H1 (cell line): ENCODE results near the gene CLPTM1L. TPM values are rescaled to one million over a fixed set of nuclear protein-coding genes. Genes with fewer than 3 reads are reported as not detected.
"Not testable (repeated sequence)": the region's sequence is repeated elsewhere in the genome, so short reads cannot be mapped to it uniquely, and the experiment has no call there.

Source experiments
- CTCF ChIA-PET: fragments of 300-600 bp; sonication (Branson Sonifier 250); formaldehyde crosslinking; loops from one replicate; lab custom pipeline; 2021; ENCODE audit not compliant: partially characterized antibody; lab: Charles Lee
- POLR2A ChIA-PET: fragments of 300-600 bp; sonication (Branson Sonifier 250); formaldehyde crosslinking; loops from one replicate; lab custom pipeline; 2021; ENCODE audit warnings: inconsistent platforms; ENCODE audit not compliant: partially characterized antibody; lab: Charles Lee
- DNase-seq, 2 experiments: peaks; one replicate each; pipeline versions ENCODE4 v3.0.0 to v3.0.0-alpha.2; 2010 to 2022; ENCODE audit warnings: low spot score in 2 of 2, low read depth in 1 of 2, mixed read lengths in 1 of 2
- FAIRE-seq: peaks from 2 replicates; lab custom pipeline; 2011; peaks lifted over from hg19 to GRCh38; lab: Jason Lieb, UNC
- H2AFZ ChIP-seq: 2 replicates; pipeline ENCODE4 v1.8.1; 2012; ENCODE audit warnings: low read length, inconsistent platforms
- H2AK5ac ChIP-seq: 2 replicates; pipeline ENCODE4 v1.6.1; 2013; ENCODE audit warnings: low read depth, low read length
- H2BK120ac ChIP-seq: replicated peaks from 2 replicates; pipeline ENCODE3; 2013; ENCODE audit warnings: low read depth, low read length, inconsistent platforms
- H2BK12ac ChIP-seq: 2 replicates; pipeline ENCODE4 v1.6.1; 2013; ENCODE audit warnings: low read depth, low read length
- H2BK15ac ChIP-seq: 2 replicates; pipeline ENCODE4 v1.6.1; 2013; ENCODE audit warnings: low read length
- H2BK20ac ChIP-seq: 2 replicates; pipeline ENCODE4 v1.6.1; 2013; ENCODE audit warnings: low read length
- H2BK5ac ChIP-seq: 2 replicates; pipeline ENCODE4 v1.6.1; 2013; ENCODE audit warnings: low read depth, low read length
- H3K14ac ChIP-seq: 2 replicates; pipeline ENCODE4 v1.6.1; 2013; ENCODE audit warnings: inconsistent platforms; ENCODE audit not compliant: insufficient read length
- H3K18ac ChIP-seq: 2 replicates; pipeline ENCODE4 v1.6.1; 2013; ENCODE audit warnings: low read length; ENCODE audit errors: extremely low read depth
- H3K23ac ChIP-seq: 2 replicates; pipeline ENCODE4 v1.6.1; 2013; ENCODE audit warnings: inconsistent platforms; ENCODE audit not compliant: insufficient read length
- H3K23me2 ChIP-seq: 2 replicates; pipeline ENCODE4 v1.6.1; 2013; ENCODE audit warnings: low read depth, low read length
- H3K27ac ChIP-seq: 2 replicates; pipeline ENCODE4 v1.6.1; 2011; ENCODE audit warnings: low read depth, low read length, inconsistent platforms
- H3K27me3 ChIP-seq, 4 experiments: replicated peaks in 1 of 4; 1 replicate in 1 of 4; 2 replicates in 3 of 4; pipeline versions ENCODE4 v1.6.1 to v1.8.1; 2011 to 2013; ENCODE audit warnings: low read length in 3 of 4, mild to moderate bottlenecking in 3 of 4, inconsistent platforms in 2 of 4, mixed read lengths in 2 of 4, moderate library complexity in 1 of 4; ENCODE audit not compliant: control insufficient read depth in 3 of 4, insufficient read depth in 3 of 4; ENCODE audit errors: extremely low read depth in 1 of 4
- H3K36me3 ChIP-seq, 4 experiments: 2 replicates each; pipeline versions ENCODE4 v1.6.1 to v1.8.1; 2011 to 2013; ENCODE audit warnings: mild to moderate bottlenecking in 4 of 4, low read length in 3 of 4, moderate library complexity in 2 of 4, control low read depth in 1 of 4, inconsistent platforms in 1 of 4; ENCODE audit not compliant: insufficient read depth in 4 of 4, control insufficient read depth in 2 of 4
- H3K4ac ChIP-seq: replicated peaks from 2 replicates; pipeline ENCODE3; 2013; ENCODE audit warnings: low read length, low read depth, mixed read lengths, inconsistent platforms; ENCODE audit not compliant: insufficient read length
- H3K4me1 ChIP-seq, 4 experiments: replicated peaks in 1 of 4; 1 replicate in 1 of 4; 2 replicates in 3 of 4; pipeline versions ENCODE4 v1.6.1 to v1.8.1; 2011 to 2013; ENCODE audit warnings: low read length in 3 of 4, inconsistent platforms in 2 of 4, mixed read lengths in 1 of 4; ENCODE audit not compliant: insufficient read depth in 4 of 4, control insufficient read depth in 3 of 4
- H3K4me2 ChIP-seq, 2 experiments: 2 replicates each; pipeline versions ENCODE4 v1.6.1 to v1.8.1; 2011 to 2013; ENCODE audit warnings: low read depth in 2 of 2, low read length in 2 of 2, control low read depth in 1 of 2, inconsistent platforms in 1 of 2, mild to moderate bottlenecking in 1 of 2; ENCODE audit not compliant: insufficient read depth in 1 of 2
- H3K4me3 ChIP-seq, 4 experiments: fragments of 200-600, 300-600 bp in 1 of 4; sonication (generic), shearing (Covaris generic), sonication (Bioruptor Twin) in 1 of 4; 2 replicates each; pipeline versions ENCODE4 v1.5.1 to v1.8.1; 2011 to 2016; ENCODE audit warnings: low read length in 4 of 4, low read depth in 3 of 4, control low read depth in 2 of 4, inconsistent platforms in 2 of 4, mild to moderate bottlenecking in 2 of 4, mixed read lengths in 1 of 4, moderate library complexity in 1 of 4; ENCODE audit not compliant: insufficient read depth in 2 of 4; ENCODE audit errors: extremely low read depth in 1 of 4
- H3K56ac ChIP-seq: replicated peaks from 2 replicates; pipeline ENCODE3; 2013; ENCODE audit warnings: low read depth, mild to moderate bottlenecking, mixed read lengths, low read length, inconsistent platforms; ENCODE audit not compliant: insufficient read length
- H3K79me1 ChIP-seq: 2 replicates; pipeline ENCODE4 v1.6.1; 2013; ENCODE audit warnings: low read depth, low read length, control low read depth
- H3K79me2 ChIP-seq, 2 experiments: 2 replicates each; pipeline versions ENCODE4 v1.6.1 to v1.8.1; 2012 to 2013; ENCODE audit warnings: low read length in 2 of 2, mild to moderate bottlenecking in 2 of 2, inconsistent platforms in 1 of 2; ENCODE audit not compliant: insufficient read depth in 2 of 2, control insufficient read depth in 1 of 2
- H3K9ac ChIP-seq, 4 experiments: replicated peaks in 1 of 4; 1 replicate in 1 of 4; 2 replicates in 3 of 4; pipeline versions ENCODE4 v1.6.1 to v1.8.1; 2011 to 2013; ENCODE audit warnings: low read depth in 3 of 4, low read length in 3 of 4, control low read depth in 2 of 4, mild to moderate bottlenecking in 2 of 4, moderate library complexity in 2 of 4, inconsistent platforms in 1 of 4; ENCODE audit errors: extremely low read depth in 1 of 4
- H3K9me3 ChIP-seq, 2 experiments: 2 replicates each; pipeline versions ENCODE4 v1.6.1 to v1.8.1; 2012 to 2013; ENCODE audit warnings: mild to moderate bottlenecking in 2 of 2, moderate library complexity in 2 of 2, control low read depth in 1 of 2, inconsistent platforms in 1 of 2, low read depth in 1 of 2, low read length in 1 of 2, mixed read lengths in 1 of 2; ENCODE audit not compliant: insufficient read depth in 2 of 2
- H4K20me1 ChIP-seq, 2 experiments: replicated peaks in 1 of 2; 2 replicates each; pipeline versions ENCODE3 to v1.8.1; 2011 to 2013; ENCODE audit warnings: inconsistent platforms in 2 of 2, low read length in 2 of 2, mild to moderate bottlenecking in 1 of 2; ENCODE audit not compliant: insufficient read depth in 2 of 2, control insufficient read depth in 1 of 2
- H4K5ac ChIP-seq: 2 replicates; pipeline ENCODE4 v1.6.1; 2013; ENCODE audit warnings: low read length, low read depth, mixed read lengths, inconsistent platforms; ENCODE audit not compliant: insufficient read length
- H4K8ac ChIP-seq: 2 replicates; pipeline ENCODE4 v1.8.0; 2013; ENCODE audit warnings: mild to moderate bottlenecking, moderate library complexity, low read length, inconsistent platforms; ENCODE audit not compliant: insufficient read depth; ENCODE audit errors: extremely low read depth
- H4K91ac ChIP-seq: replicated peaks from 2 replicates; pipeline ENCODE3; 2013; ENCODE audit warnings: low read length, mixed read lengths, inconsistent platforms; ENCODE audit not compliant: insufficient read length
- WGBS, 2 experiments: shearing (Covaris generic) in 1 of 2; methylation state at CpG; one replicate each; pipeline versions ENCODE4 v1.1.6 to v1.1.7; 2013 to 2015; ENCODE audit warnings: low lambda C conversion rate in 2 of 2, mixed read lengths in 2 of 2, inconsistent platforms in 1 of 2, low coverage in 1 of 2, missing lambda C conversion rate in 1 of 2; ENCODE audit not compliant: insufficient replicate concordance in 2 of 2, insufficient coverage in 1 of 2, insufficient read length in 1 of 2; ENCODE audit errors: extremely low coverage in 1 of 2, missing lambda C conversion rate in 1 of 2; 5-methylcytosine and 5-hydroxymethylcytosine counted together
- polyA plus RNA-seq, 7 experiments: library from polyadenylated mRNA; depleted of rRNA in 3 of 7; stranded (reverse) in 5 of 7; unstranded in 2 of 7; fragments of >200 nt in 5 of 7; fragments of 200-250 nt in 2 of 7; gene quantifications; 1 replicate in 5 of 7; 2 replicates in 1 of 7; 4 replicates in 1 of 7; pipeline versions ENCODE4 v1.2.1 to v1.2.3, GENCODE V29; 2011 to 2013; ENCODE audit warnings: missing spikeins in 2 of 7, mixed read lengths in 2 of 7
- total RNA-seq: library from RNA; stranded (reverse); fragmentation: NEBNext Ultra II Directional; extraction: Animal tissue kit (Norgen Biotek cat#: 25700); gene quantifications from 2 replicates; pipeline ENCODE4 v1.2.1, GENCODE V29; 2021

CLPTM1L gene
- total and polyA plus RNA-seq, 2 of the 8 experiments (the other 6 are each of a cell fraction or from before 2014, with no cell fraction given): 102 to 119 TPM

GRCh38 chr5:1342711-1343110 is 2.2 kb downstream of the CLPTM1L start:
- not testable (repeated sequence) for FAIRE-seq, H2BK12ac ChIP-seq, H3K27me3 ChIP-seq, H2AFZ ChIP-seq, H3K18ac ChIP-seq, H2BK5ac ChIP-seq, DNase-seq, H4K5ac ChIP-seq, H3K56ac ChIP-seq, H2AK5ac ChIP-seq, H2BK120ac ChIP-seq, H3K27ac ChIP-seq, H3K4me2 ChIP-seq, H4K8ac ChIP-seq, H3K9ac ChIP-seq, H3K14ac ChIP-seq, H3K23me2 ChIP-seq, H3K9me3 ChIP-seq, H3K79me1 ChIP-seq, H3K4ac ChIP-seq, H3K23ac ChIP-seq, H3K4me3 ChIP-seq, H2BK20ac ChIP-seq, H4K91ac ChIP-seq, H2BK15ac ChIP-seq
- ChIA-PET CTCF (interaction anchor here (0.7 to 1.3 kb wide), 3 partner anchors 13 to 37 kb away, joined by 3 to 4 read pairs (median 3); no protein-coding TSS in a partner anchor), POLR2A (interaction anchor here (0.7 kb wide), 1 partner anchor 43 kb away, joined by 3 read pairs; no protein-coding TSS in a partner anchor)
- 83% methylated on average over 14 of the region's 14 CpGs; no CpG with 5 or more reads in 1 of the 2 experiments for WGBS, 2 experiments
- Histone ChIP-seq H3K36me3 (peaks cover 24 to 38% (median 28%) of the 10 kb centered on the region in 4 experiments), H3K79me2 (peaks cover 0 to 14% of the 10 kb centered on the region in 2 experiments; a peak in 2 of 4 replicates), H4K20me1 (peaks cover 5 to 22% of the 10 kb centered on the region in 2 experiments), H3K4me1 (peaks cover 0 to 12% (median 1%) of the 10 kb centered on the region in 4 experiments; a peak in 4 of 7 replicates)
